Epithelial cell of proximal tubule (primary cell): ENCODE data around the gene USP13. TPM values are rescaled to one million over a fixed set of nuclear protein-coding genes. Genes with fewer than 3 reads are reported as not detected.

Source experiments
- DNase-seq: peaks from one replicate; pipeline ENCODE4 v3.0.0-alpha.2; 2011; ENCODE audit warnings: low read depth
- H3K4me3 ChIP-seq: 2 replicates; pipeline ENCODE4 v1.5.1; 2011; ENCODE audit warnings: low read depth, mild to moderate bottlenecking, low read length
- CTCF ChIP-seq: conservative IDR thresholded peaks from 2 replicates; pipeline ENCODE4 v1.5.1; 2012; ENCODE audit warnings: low read depth, mild to moderate bottlenecking, low read length
- total RNA-seq: library from RNA; depleted of rRNA; stranded (reverse); fragments of >200 nt; gene quantifications from 2 replicates; pipeline ENCODE4 v1.2.3, GENCODE V29; 2015

USP13 gene
- total RNA-seq, 1 donor from 2014 or later: 10.3 TPM

GRCh38 chr3:179797192-179797591, 144.4 kb downstream of the USP13 start:
- no peak for TF ChIP-seq CTCF
- no peak overlapping the region for H3K4me3 ChIP-seq
- no peak for DNase-seq

- no peak for TF ChIP-seq CTCF
- no peak overlapping the region for H3K4me3 ChIP-seq
- DNase-seq: peak; percentile 96
Measured at GRCh38 chr3:179801263-179801662, 148.4 kb downstream of the USP13 start.

GRCh38 chr3:179801856-179802255, 149.0 kb downstream of the USP13 start:
- no peak for DNase-seq
- no peak overlapping the region for H3K4me3 ChIP-seq
- no peak for TF ChIP-seq CTCF

GRCh38 chr3:179806177-179806576, 153.3 kb downstream of the USP13 start:
- DNase-seq: no peak
- no peak for TF ChIP-seq CTCF
- H3K4me3 ChIP-seq: no peak overlapping the region

GRCh38 chr3:179807588-179807987, 154.7 kb downstream of the USP13 start:
- H3K4me3 ChIP-seq: no peak overlapping the region
- no peak for DNase-seq
- no peak for TF ChIP-seq CTCF

- no peak overlapping the region for H3K4me3 ChIP-seq
- no peak for DNase-seq
- TF ChIP-seq CTCF: no peak
Measured at GRCh38 chr3:179809639-179810038, 156.8 kb downstream of the USP13 start.

DNA sequence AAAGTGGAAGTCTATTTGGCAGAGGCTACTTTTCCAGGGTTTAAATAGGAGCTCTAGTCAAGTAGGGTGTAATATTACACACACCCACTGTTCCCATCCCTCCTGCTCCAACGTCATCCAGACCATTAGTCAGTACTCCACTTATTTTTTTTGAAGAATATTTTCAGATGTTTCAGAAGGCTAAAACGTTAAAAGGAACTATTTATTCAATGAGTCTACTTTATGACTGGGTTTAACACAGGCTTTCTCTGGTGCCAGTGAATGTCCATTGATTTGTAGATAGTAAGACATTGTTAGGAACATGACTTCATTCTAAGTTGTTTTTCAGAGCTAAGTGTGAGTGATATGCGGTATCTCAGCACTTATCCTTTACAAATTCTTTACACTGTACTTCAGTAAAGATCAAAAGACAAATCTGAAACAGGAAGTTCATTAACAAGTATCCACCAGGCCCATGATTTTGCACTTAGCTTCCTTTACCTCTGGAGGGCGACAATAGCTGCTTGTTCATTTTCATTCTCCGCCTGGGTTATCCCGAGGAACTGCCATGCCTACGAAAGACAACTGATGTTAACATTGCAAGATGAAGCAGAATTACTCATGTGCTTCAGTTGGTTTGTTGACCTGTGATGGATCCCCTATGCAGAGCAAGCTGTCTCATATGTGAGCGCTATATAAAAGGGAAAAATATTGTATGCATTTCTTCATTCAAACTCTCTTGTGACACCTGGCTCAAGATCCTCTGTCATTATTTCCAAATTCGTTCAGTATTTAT, 158.7 kb downstream of the USP13 start:
- peak; percentile 79 for TF ChIP-seq CTCF
- peak; percentile 56 for DNase-seq
- no peak overlapping the region for H3K4me3 ChIP-seq
